ENCODE measurements around the gene HNRNPA3.
"Not testable (repeated sequence)": the region's sequence is repeated elsewhere in the genome, so short reads cannot be mapped to it uniquely, and the experiment has no call there.

DNA sequence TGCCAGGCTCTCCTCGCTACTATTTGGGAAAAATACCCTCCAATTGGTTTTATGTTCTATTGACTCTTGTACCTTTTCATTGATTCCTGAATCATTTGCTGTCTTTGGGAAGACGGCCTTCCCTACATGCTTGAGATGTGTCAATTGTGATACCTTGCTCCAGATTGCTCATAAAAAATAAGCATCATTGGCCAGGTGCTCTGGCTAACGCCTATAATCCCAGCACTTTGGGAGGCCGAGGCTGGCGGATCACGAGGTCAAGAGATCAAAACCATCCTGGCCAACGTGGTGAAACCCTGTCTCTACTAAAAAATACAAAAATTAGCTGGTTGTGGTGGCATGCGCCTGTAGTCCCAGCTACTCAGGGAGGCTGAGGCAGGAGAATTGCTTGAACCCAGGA, 54.4 kb downstream of the HNRNPA3 start:
- not testable (repeated sequence) for TF ChIP-seq POLR2A (IDR thresholded peaks at IDR 0.05; ENCODE audit: low read depth, low read length); TAF1 (IDR thresholded peaks at IDR 0.05; ENCODE audit: borderline replicate concordance, low read depth, low read length); POLR2AphosphoS5 (IDR thresholded peaks at IDR 0.05; ENCODE audit: low read depth, low read length)

Measured in GM12892 (cell line).